H7 (cell line): Measurements from ENCODE around the gene TFPT. TPM values are rescaled to one million over a fixed set of nuclear protein-coding genes. Genes with fewer than 3 reads are reported as not detected.

Experiments
- DNase-seq: peaks from one replicate; pipeline ENCODE4 v3.0.0; 2012
- H3K27me3 ChIP-seq: 2 replicates; pipeline ENCODE4 v1.6.0; 2011; ENCODE audit warnings: mild to moderate bottlenecking, low read length; ENCODE audit not compliant: control insufficient read depth, insufficient read depth
- H3K36me3 ChIP-seq: replicated peaks from 2 replicates; pipeline ENCODE4 v1.5.1; 2011; ENCODE audit warnings: low read length; ENCODE audit not compliant: control insufficient read depth, insufficient read depth
- H3K4me3 ChIP-seq: 2 replicates; pipeline ENCODE4 v1.5.1; 2011; ENCODE audit warnings: low read depth, mild to moderate bottlenecking, control low read depth, low read length, moderate library complexity; ENCODE audit not compliant: insufficient read depth
- total RNA-seq: library from RNA; depleted of rRNA; stranded (reverse); fragments of >200 nt; shearing (Covaris generic); gene quantifications from 2 replicates; pipeline ENCODE4 v1.2.3, GENCODE V29; 2014

Gene TFPT
- total RNA-seq, 1 experiment from 2014 or later = 22.4 TPM

DNA sequence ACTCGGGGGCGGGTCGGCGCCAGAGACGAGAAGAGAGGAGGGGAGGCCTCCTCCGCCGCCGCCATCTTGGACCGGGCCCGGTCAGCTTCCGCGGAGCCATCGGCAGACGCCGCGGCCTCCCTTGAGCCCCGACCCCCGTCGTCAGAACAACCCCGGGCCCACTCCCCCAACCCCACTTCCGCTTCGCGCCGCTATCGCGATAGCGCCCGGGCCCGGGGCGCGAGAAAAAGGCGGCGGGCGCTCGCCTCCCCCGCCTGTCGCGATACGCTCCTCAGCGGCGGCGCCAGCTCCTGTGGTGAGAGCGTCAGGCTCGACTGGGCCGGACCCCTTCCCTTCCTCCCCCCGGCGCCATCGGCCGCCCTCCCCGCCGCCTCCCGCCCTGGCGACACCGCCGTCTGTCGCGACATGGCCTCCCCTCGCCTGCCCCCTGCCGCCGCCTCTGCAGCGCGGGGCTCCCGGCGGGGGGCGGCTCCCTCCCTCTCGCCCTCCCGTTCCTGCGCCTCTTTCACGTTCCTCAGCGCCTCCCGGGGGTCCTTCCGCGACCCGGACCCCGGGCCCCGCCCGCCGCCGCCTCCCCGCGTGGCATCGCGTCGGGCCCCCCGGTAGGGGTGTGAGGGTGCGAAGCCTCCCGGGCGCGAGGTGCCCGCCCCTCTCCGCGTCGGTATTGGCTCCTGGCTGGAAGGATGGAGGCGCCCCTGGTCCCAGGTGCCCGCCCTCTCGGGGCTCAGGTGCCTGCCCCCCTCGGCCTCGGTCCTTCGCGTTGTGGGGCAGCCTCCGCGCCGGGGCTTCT lies 22.4 kb upstream of the TFPT start, which contains the start of gene CNOT3:
Gene CNOT3 (plus strand): TSS at position 64 of the 790 bp plus-strand sequence. CDS start 5,217 bp downstream, outside the sequence.
- DNase-seq = peak; percentile 89
- H3K27me3 ChIP-seq = no peaks in the 10 kb centered on the region

DNA sequence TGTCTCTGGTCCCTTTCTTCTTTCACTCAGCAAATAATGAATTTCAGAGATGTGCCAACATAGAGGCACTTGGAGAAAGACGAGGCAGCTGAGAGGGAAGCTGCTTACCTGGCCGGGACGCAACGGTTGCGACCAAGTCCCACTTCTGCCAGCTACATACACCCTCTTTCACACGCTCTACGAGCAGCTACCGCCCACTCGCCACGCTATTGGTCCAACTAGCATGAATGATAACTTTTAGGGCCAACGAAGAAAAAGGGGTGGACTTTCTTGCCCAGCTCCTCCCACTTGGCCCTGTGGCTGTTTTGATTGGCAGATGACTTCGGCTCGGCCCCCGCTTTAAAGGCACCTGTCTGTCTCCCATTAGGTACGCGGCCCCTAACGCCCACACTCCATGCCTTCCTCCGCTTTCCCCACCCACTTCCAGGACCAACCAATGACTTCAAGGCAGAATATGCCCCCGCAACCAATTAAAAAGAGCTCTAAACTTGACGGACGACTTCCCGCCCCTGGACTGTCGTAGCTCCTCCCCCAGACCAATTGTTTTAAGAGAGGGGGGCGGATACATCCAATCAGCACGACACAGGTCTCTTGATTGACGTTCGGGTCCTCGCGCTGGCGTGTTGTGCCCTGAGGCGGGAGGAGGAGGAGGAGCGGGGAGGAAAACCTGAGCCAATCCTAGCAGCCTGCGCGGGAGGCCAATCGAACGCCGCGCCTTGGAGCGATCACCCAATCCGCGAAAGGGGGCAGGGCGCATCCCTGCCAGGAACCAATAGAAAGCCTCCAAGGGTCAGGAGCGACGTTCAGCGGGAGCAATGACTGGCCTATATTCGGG lies 21.6 kb upstream of the TFPT start:
- DNase-seq = peak; percentile 99
- H3K4me3 ChIP-seq = peak overlapping the region; percentile 86
- H3K27me3 ChIP-seq = no peaks in the 10 kb centered on the region
- H3K36me3 ChIP-seq = peaks cover 2% of the 10 kb centered on the region

More for the DNA sequence above, 22.4 kb upstream of the TFPT start, which contains the start of gene CNOT3:
- peak within 1 kb of the TSS; percentile 86 for H3K4me3 ChIP-seq
- peaks cover 9% of the 10 kb centered on the region for H3K36me3 ChIP-seq

DNA sequence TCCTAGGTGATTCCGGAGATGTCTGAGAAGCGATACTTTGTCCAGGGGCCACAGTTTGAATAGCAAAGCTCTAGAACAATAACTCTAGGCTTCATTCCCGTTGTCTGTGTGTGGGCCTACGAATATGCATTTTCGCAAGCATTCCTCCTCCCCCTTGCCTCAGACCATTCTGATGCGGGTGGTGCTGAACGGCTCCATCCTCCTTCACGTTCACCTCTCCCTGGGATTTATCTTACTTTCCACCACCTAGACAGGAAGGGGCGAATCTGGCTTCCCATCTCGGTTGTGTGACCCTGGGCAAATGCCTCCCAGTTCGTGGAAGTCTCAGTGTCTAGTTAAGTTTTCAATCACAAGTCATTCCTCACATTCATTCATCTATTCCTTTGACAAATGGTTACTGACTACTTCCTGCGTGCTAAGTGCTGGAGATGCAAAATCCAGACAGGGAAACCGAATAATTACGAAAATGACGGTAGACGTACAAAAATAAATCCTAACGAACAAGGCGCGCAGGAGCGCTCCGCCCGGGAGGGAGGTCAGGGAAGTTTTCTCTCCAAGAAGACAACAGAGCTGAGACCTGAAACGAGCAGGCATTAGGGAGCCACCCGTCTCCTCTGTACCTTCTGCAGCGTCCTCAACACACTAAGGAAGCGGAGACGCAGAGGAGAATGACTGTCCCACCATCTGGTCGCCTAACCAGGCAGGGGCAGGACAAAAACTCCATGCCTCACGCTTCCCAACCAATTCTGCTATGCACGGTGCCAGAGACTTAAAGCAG lies 20.8 kb upstream of the TFPT start:
- Histone ChIP-seq H3K4me3 (peak overlapping the region; percentile 60), H3K36me3 (peaks cover 3% of the 10 kb centered on the region), H3K27me3 (no peaks in the 10 kb centered on the region)
- DNase-seq = no peak

DNA sequence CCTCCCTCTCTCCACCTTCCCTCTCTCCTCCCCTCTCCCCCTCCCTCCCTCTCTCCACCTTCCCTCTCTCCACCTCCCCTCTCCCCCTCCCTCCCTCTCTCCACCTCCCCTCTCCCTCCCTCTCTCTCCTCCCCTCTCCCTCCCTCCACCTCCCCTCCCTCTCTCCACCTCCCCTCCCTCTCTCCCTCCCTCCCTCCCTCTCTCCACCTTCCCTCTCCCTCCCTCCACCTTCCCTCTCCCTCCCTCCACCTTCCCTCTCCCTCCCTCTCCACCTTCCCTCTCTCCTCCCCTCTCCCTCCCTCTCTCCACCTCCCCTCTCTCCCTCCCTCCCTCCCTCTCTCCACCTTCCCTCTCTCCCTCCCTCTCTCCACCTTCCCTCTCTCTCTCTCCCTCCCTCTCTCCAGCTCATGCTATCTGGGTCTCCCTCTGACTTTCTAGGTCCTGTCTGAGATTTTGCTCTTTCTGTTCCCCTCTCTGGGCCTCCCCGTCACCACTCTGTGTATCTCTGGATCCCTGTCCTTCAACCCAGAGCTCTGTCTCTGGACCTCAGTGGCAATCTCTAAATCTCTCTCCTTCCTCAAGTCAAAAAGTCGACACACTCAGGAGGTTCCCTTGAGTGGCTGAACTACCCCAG lies 18.6 kb upstream of the TFPT start:
- Histone ChIP-seq H3K36me3 (peaks cover 9% of the 10 kb centered on the region), H3K4me3 (no peak overlapping the region), H3K27me3 (no peaks in the 10 kb centered on the region)
- DNase-seq = no peak

DNA sequence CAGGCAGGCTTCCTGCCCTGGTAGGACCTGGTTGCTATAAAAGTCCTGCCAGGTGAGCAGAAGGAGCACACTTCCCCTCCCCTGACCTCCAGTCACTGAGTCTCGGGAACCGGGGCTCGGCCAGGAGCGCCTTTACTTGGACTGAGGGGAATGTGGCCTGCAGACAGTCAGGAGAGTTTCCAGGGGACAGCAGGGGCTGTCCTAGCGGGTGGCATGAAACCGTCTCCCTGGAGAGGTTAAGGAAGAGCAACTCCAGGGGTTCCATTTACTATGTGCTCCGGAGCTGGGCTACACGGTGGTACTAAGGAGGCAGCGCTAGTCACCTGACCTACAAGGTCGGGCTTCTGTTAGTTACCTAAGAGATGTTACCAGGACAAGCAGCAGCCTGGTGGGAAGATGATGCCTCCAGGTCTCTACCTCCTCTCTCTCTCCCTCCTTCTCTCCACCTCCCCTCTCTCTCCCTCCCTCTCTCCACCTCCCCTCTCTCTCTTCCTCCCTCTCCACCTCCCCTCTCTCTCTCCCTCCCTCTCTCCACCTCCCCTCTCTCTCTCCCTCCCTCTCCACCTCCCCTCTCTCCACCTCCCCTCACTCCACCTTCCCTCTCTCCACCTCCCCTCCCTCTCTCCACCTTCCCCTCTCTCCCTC lies 18.0 kb upstream of the TFPT start:
- no peak for DNase-seq
- H3K4me3 ChIP-seq = no peak overlapping the region
- H3K27me3 ChIP-seq = no peaks in the 10 kb centered on the region
- H3K36me3 ChIP-seq = peaks cover 9% of the 10 kb centered on the region

DNA sequence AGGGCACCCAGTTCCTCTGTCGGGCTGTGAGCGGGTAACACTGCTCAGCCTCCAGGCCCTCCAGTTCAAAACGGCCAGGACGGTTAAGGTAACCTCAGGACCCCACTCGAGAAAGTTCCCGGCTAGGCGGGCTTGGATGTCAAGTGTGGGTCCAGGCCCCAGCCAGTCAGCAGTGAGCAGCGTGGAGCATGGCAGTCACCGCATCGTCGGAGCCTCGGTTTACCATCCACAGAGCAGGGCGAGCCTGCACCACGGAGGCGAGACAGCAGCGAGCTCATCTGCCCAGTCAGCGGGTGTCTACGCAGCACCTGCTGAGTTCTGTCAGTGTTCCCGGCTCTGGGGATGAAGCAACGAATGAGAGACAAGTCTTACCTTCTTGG lies 14.2 kb upstream of the TFPT start:
- H3K27me3 ChIP-seq = no peaks in the 10 kb centered on the region
- H3K36me3 ChIP-seq = peaks cover 19% of the 10 kb centered on the region
- DNase-seq = no peak
- H3K4me3 ChIP-seq = no peak overlapping the region

DNA sequence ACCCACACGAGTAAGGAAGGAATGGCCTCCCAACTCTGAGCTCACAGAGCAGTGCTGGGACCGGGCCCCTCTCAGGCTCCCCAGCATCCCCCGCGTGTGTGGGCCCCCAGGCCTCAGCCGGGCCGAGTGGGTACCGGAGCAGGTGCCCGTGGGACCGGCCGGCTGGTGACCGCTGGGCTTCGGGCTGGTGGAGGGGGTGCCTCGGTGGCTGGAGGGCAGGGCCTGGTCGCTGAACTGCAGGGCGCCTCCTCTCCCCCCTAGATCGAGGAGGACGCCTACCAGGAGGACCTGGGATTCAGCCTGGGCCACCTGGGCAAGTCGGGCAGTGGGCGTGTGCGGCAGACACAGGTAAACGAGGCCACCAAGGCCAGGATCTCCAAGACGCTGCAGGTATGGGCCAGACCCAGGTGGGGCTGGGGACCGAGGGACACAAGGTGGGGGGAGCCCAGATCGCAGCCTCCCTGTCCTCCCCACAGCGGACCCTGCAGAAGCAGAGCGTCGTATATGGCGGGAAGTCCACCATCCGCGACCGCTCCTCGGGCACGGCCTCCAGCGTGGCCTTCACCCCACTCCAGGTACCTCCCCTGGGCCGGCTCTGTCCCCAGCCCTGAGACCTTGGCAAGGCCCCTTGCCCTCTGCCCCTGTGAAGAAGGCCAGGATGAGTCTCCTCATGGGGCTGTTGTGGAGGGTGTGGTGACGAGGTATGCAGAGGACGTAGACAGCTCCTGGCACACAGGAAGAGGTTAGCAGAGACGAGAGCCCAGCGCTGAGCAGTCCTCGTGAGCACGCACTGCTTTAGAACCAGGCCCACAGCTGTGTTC lies 13.5 kb upstream of the TFPT start:
- H3K36me3 ChIP-seq = peaks cover 21% of the 10 kb centered on the region
- H3K4me3 ChIP-seq = no peak overlapping the region
- H3K27me3 ChIP-seq = no peaks in the 10 kb centered on the region
- DNase-seq = no peak

DNA sequence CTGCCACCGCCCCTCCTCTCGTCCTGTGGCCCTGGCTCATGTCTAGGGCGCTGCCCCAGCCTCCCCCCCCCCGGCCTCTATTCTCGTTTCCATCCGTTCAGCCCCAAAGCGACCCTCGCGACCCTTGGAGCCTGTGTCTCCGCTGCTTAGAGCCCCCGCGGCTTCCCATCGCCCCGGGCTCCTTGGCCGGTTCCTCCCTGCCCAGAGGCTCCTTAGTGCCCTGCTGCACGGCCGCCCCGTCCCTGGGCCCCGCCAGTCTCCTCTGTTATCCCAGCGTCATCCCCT lies 12.9 kb upstream of the TFPT start:
- H3K27me3 ChIP-seq = no peaks in the 10 kb centered on the region
- DNase-seq = no peak
- H3K36me3 ChIP-seq = peaks cover 23% of the 10 kb centered on the region
- H3K4me3 ChIP-seq = no peak overlapping the region

DNA sequence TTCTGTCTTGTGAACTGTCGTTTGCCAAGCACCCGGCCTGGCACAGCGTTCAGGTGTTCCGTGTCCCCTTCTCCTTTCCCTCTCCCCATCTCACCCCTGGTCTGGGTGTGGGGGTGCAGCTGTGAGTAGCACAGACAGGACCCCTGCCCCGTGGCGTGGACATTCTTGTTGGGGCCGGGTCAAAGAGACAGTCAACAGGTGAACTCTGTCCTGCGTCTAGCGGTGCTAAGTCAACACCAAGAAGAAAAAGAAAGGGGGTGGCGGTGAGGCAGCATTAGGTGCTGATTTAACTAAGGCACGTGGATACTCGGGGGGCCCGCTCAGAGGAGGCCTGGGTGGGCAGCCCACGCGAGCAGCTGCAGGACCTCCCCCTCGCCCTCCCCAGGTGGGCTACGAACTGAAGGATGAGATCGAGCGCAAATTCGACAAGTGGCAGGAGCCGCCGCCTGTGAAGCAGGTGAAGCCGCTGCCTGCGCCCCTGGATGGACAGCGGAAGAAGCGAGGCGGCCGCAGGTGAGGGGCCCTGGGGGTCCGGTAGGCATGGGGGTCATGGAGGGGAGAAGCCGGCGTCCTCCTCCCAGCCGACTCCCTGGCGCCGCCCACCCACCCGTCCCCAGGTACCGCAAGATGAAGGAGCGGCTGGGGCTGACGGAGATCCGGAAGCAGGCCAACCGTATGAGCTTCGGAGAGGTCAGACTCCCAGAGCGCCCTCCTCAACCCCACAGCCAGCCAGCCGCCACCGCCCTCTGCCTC lies 12.4 kb upstream of the TFPT start:
- Histone ChIP-seq H3K4me3 (no peak overlapping the region), H3K27me3 (no peaks in the 10 kb centered on the region), H3K36me3 (peaks cover 28% of the 10 kb centered on the region)
- peak; percentile 52 for DNase-seq

DNA sequence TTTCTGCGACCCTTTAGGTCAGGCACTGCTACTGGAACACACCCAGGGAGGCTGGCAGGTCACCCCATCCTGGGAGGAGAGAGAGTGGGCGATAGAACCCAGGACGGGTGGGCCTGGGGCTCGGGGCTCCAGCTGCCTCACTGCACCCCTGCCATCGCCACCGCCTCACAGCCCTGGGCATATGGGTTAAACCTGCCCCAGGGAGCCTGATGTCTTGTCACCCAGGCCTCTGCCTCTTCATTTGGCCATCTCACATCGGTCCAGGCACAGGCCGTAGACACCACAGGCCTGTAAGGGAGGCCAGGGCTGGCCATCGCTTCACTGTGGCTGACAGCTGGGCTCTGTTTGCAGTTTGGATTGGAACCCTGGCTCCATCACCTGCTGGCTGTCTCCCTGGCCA lies 10.3 kb upstream of the TFPT start:
- DNase-seq = no peak
- peaks cover 34% of the 10 kb centered on the region for H3K36me3 ChIP-seq
- H3K27me3 ChIP-seq = no peaks in the 10 kb centered on the region
- H3K4me3 ChIP-seq = no peak overlapping the region

DNA sequence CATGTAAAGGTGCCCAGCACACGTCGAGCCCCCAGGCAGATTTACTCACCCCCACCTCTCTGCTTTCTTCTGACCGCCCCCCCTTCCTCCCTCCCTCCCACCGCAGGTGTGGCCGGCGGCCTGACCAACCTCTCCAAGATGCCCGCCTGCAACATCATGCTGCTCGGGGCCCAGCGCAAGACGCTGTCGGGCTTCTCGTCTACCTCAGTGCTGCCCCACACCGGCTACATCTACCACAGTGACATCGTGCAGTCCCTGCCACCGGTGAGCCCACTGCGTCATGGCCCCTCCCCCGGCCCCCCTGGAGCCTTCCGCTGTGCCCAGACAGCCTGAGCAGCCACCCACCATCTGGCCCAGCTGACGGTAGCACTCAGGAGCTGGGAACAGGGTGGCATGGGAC lies 8.9 kb upstream of the TFPT start:
- Histone ChIP-seq H3K36me3 (peaks cover 30% of the 10 kb centered on the region), H3K27me3 (no peaks in the 10 kb centered on the region), H3K4me3 (no peak overlapping the region)
- peak; percentile 55 for DNase-seq

DNA sequence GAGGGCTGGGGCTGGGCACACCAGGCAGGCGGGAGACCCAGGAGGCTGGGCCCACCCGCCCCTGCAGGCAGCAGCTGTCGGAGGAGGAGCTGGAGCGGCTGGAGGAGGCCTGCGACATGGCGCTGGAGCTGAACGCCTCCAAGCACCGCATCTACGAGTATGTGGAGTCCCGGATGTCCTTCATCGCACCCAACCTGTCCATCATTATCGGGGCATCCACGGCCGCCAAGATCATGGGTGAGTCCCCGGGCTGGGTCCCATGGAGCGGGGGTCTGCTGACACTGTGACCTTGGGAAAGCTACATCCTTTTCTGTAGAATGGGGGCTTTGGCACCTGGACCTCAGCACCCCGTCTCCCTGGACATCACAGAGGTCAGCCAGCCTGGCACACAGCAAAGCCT lies 8.2 kb upstream of the TFPT start:
- DNase-seq = no peak
- Histone ChIP-seq H3K36me3 (peaks cover 29% of the 10 kb centered on the region), H3K4me3 (no peak overlapping the region), H3K27me3 (no peaks in the 10 kb centered on the region)

DNA sequence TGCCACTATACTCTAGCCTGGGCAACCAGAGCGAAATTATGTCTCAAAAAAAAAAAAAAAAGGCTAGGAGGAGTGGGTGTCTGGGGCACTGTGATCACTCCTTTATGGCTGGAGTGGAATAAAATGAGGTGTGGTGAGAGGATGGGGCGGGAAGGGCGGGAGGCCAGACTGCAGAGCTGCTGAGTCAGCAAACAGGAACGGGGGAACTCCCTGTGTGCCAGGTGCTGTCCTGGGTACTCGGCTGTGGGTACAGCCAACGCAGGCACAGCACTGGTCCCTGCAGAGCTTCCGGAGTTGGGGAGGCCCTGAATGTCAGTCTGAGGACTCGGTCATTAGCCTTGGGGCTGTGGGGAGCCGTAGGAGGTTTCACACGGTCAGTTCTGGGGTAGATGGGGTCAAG lies 5.8 kb upstream of the TFPT start:
- DNase-seq = no peak
- Histone ChIP-seq H3K36me3 (peaks cover 32% of the 10 kb centered on the region), H3K27me3 (no peaks in the 10 kb centered on the region), H3K4me3 (no peak overlapping the region)
